H9 (cell line): Measurements from ENCODE around the gene CEP68. TPM values are rescaled to one million over a fixed set of nuclear protein-coding genes. Genes with fewer than 3 reads are reported as not detected.
A peak's percentile ranks its signal among the peaks of the same experiment; 100 is the strongest.

Source experiments
- DNase-seq: peaks from one replicate; pipeline ENCODE4 v3.0.0-alpha.2; 2017
- H2AFZ ChIP-seq: one replicate; pipeline ENCODE4 v1.6.1; 2013; ENCODE audit warnings: mild to moderate bottlenecking, low read length, control low read depth, moderate library complexity
- H2AK5ac ChIP-seq: 2 replicates; pipeline ENCODE4 v1.6.1; 2013; ENCODE audit warnings: low read length, control low read depth, mixed read lengths; ENCODE audit not compliant: insufficient read length
- H2BK120ac ChIP-seq: one replicate; pipeline ENCODE4 v1.6.1; 2013; ENCODE audit warnings: low read depth, mild to moderate bottlenecking, low read length, control low read depth, inconsistent platforms; ENCODE audit not compliant: poor library complexity, severe bottlenecking
- H2BK12ac ChIP-seq: 2 replicates; pipeline ENCODE4 v1.6.1; 2013; ENCODE audit warnings: low read length, control low read depth, mixed read lengths, low read depth; ENCODE audit not compliant: insufficient read length
- H2BK15ac ChIP-seq: 2 replicates; pipeline ENCODE4 v1.6.1; 2013; ENCODE audit warnings: low read depth, low read length, control low read depth
- H2BK20ac ChIP-seq: one replicate; pipeline ENCODE4 v1.6.1; 2013; ENCODE audit warnings: low read depth, mild to moderate bottlenecking, low read length, control low read depth, inconsistent platforms; ENCODE audit not compliant: poor library complexity, severe bottlenecking
- H2BK5ac ChIP-seq: 2 replicates; pipeline ENCODE4 v1.6.1; 2013; ENCODE audit warnings: low read length, control low read depth, mixed read lengths; ENCODE audit not compliant: insufficient read length
- H3K14ac ChIP-seq: 2 replicates; pipeline ENCODE4 v1.6.1; 2013; ENCODE audit warnings: low read length, control low read depth; ENCODE audit not compliant: insufficient read depth
- H3K18ac ChIP-seq: 2 replicates; pipeline ENCODE4 v1.6.1; 2013; ENCODE audit warnings: low read depth, mild to moderate bottlenecking, mixed read lengths, low read length, control low read depth; ENCODE audit not compliant: insufficient read length
- H3K23ac ChIP-seq: 2 replicates; pipeline ENCODE4 v1.6.1; 2013; ENCODE audit warnings: low read length, control low read depth, mixed read lengths, low read depth; ENCODE audit not compliant: insufficient read length
- H3K23me2 ChIP-seq: 2 replicates; pipeline ENCODE4 v1.6.1; 2013; ENCODE audit warnings: low read depth, mild to moderate bottlenecking, mixed read lengths, low read length, control low read depth; ENCODE audit not compliant: insufficient read length, poor library complexity, severe bottlenecking
- H3K27ac ChIP-seq: 2 replicates; pipeline ENCODE4 v1.5.1; 2013; ENCODE audit warnings: low read length, control low read depth, mixed read lengths, low read depth; ENCODE audit not compliant: insufficient read length
- H3K27me3 ChIP-seq: 2 replicates; pipeline ENCODE4 v1.6.1; 2013; ENCODE audit warnings: low read length, control low read depth, inconsistent platforms; ENCODE audit not compliant: insufficient read depth
- H3K4ac ChIP-seq: 2 replicates; pipeline ENCODE4 v1.6.1; 2013; ENCODE audit warnings: low read depth, mild to moderate bottlenecking, control low read depth, inconsistent platforms, low read length, moderate library complexity
- H3K4me1 ChIP-seq: 2 replicates; pipeline ENCODE4 v1.6.1; 2013; ENCODE audit warnings: low read length, control low read depth, inconsistent platforms; ENCODE audit not compliant: insufficient read depth
- H3K4me2 ChIP-seq: 2 replicates; pipeline ENCODE4 v1.6.1; 2013; ENCODE audit warnings: low read length, control low read depth, mixed read lengths; ENCODE audit not compliant: insufficient read length, insufficient read depth
- H3K56ac ChIP-seq: 2 replicates; pipeline ENCODE4 v1.6.1; 2013; ENCODE audit warnings: low read depth, mild to moderate bottlenecking, mixed read lengths, low read length, control low read depth; ENCODE audit not compliant: insufficient read length
- H3K79me1 ChIP-seq: 2 replicates; pipeline ENCODE4 v1.6.1; 2013; ENCODE audit warnings: low read depth, mild to moderate bottlenecking, moderate library complexity, low read length, control low read depth, inconsistent platforms; ENCODE audit not compliant: insufficient read depth, poor library complexity, severe bottlenecking
- H3K79me2 ChIP-seq: 2 replicates; pipeline ENCODE4 v1.6.1; 2013; ENCODE audit warnings: low read length, control low read depth, inconsistent platforms; ENCODE audit not compliant: insufficient read depth
- H3K9ac ChIP-seq: 2 replicates; pipeline ENCODE4 v1.6.1; 2013; ENCODE audit warnings: low read length, control low read depth, mixed read lengths; ENCODE audit not compliant: insufficient read length; ENCODE audit errors: extremely low read depth
- H3K9me3 ChIP-seq: one replicate; pipeline ENCODE4 v1.6.1; 2013; ENCODE audit warnings: low read depth, low read length, inconsistent platforms; ENCODE audit not compliant: control insufficient read depth
- H3T11ph ChIP-seq: one replicate; pipeline ENCODE4 v1.6.1; 2013; ENCODE audit warnings: mild to moderate bottlenecking, low read length, control low read depth, inconsistent platforms
- H4K20me1 ChIP-seq: one replicate; pipeline ENCODE4 v1.6.1; 2013; ENCODE audit not compliant: control insufficient read depth, insufficient read length, insufficient read depth
- H4K5ac ChIP-seq: 2 replicates; pipeline ENCODE4 v1.6.1; 2013; ENCODE audit warnings: low read depth, mild to moderate bottlenecking, mixed read lengths, low read length, control low read depth; ENCODE audit not compliant: insufficient read length
- H4K8ac ChIP-seq: replicated peaks from 2 replicates; pipeline ENCODE4 v1.6.1; 2013; ENCODE audit warnings: low read length, control low read depth, mixed read lengths, low read depth; ENCODE audit not compliant: insufficient read length
- H4K91ac ChIP-seq: 2 replicates; pipeline ENCODE4 v1.6.1; 2013; ENCODE audit warnings: low read depth, mild to moderate bottlenecking, moderate library complexity, mixed read lengths, low read length, control low read depth; ENCODE audit not compliant: insufficient read length
- H3K27ac Mint-ChIP-seq, 3 experiments: 2 replicates in 2 of 3; 3 replicates in 1 of 3; pipeline ENCODE4 v1.8.0; 2020 to 2021; ENCODE audit warnings: mixed read lengths in 3 of 3, mild to moderate bottlenecking in 1 of 3, moderate library complexity in 1 of 3
- H3K27me3 Mint-ChIP-seq: 2 replicates; pipeline ENCODE4 v1.8.0; 2021; ENCODE audit warnings: low read depth, mild to moderate bottlenecking, moderate library complexity, mixed read lengths
- H3K36me3 Mint-ChIP-seq, 3 experiments: 2 replicates in 2 of 3; 3 replicates in 1 of 3; pipeline ENCODE4 v1.8.0; 2020 to 2021; ENCODE audit warnings: low read depth in 3 of 3, mixed read lengths in 3 of 3; ENCODE audit not compliant: insufficient read depth in 1 of 3
- H3K4me1 Mint-ChIP-seq, 2 experiments: 2 replicates each; pipeline ENCODE4 v1.8.0; 2020; ENCODE audit warnings: mixed read lengths in 2 of 2
- H3K4me3 Mint-ChIP-seq, 2 experiments: 2 replicates in 1 of 2; 3 replicates in 1 of 2; pipeline ENCODE4 v1.8.0; 2020 to 2021; ENCODE audit warnings: mild to moderate bottlenecking in 2 of 2, mixed read lengths in 2 of 2, moderate library complexity in 1 of 2
- H3K9me3 Mint-ChIP-seq, 2 experiments: 2 replicates in 1 of 2; 3 replicates in 1 of 2; pipeline ENCODE4 v1.8.0; 2020; ENCODE audit warnings: mild to moderate bottlenecking in 2 of 2, mixed read lengths in 2 of 2, moderate library complexity in 1 of 2
- CTCF ChIP-seq: fragments of 200-600 bp; sonication (generic); conservative IDR thresholded peaks from 3 replicates; pipeline ENCODE4 v1.8.0; 2021; ENCODE audit warnings: antibody characterized with exemption, mild to moderate bottlenecking
- WGBS: extraction: QIAGEN DNeasy Blood & Tissue Kit; methylation state at CpG from one replicate; pipeline ENCODE4 v1.1.7; 2013; ENCODE audit warnings: missing lambda C conversion rate, low lambda C conversion rate, mixed read lengths; ENCODE audit not compliant: insufficient read length; ENCODE audit errors: extremely low coverage; 5-methylcytosine and 5-hydroxymethylcytosine counted together
- total RNA-seq: library from RNA; stranded (reverse); gene quantifications from 2 replicates; pipeline ENCODE4 v1.2.1, GENCODE V29; 2021

CEP68 gene
- total RNA-seq, 1 experiment from 2014 or later: 20.2 TPM

- Histone ChIP-seq H2BK120ac (no peak overlapping the region), H3K56ac (no peak overlapping the region), H4K8ac (no peak overlapping the region), H3K27ac (no peak overlapping the region), H3K4me2 (peak overlapping the region; percentile 87), H3K18ac (peak overlapping the region; percentile 27), H3K23ac (no peak overlapping the region), H4K20me1 (no peaks in the 10 kb centered on the region), H3K14ac (peak overlapping the region; percentile 87; the same call in 1 of the 2 replicates), H3K9me3 (no peaks in the 10 kb centered on the region), H3K79me2 (peaks cover 10% of the 10 kb centered on the region), H2BK12ac (no peak overlapping the region), H2AFZ (no peak overlapping the region), H3K27me3 (no peaks in the 10 kb centered on the region), H2BK5ac (no peak overlapping the region), H2BK20ac (no peak overlapping the region), H3K4me1 (no peaks in the 10 kb centered on the region; the same call in 1 of the 2 replicates), H2AK5ac (no peak overlapping the region), H4K91ac (no peak overlapping the region), H3T11ph (peak overlapping the region; percentile 68), H3K9ac (peak overlapping the region; percentile 68), H3K4ac (no peak overlapping the region; the same call in 1 of the 2 replicates), H4K5ac (no peak overlapping the region), H3K23me2 (peaks cover 6% of the 10 kb centered on the region), H2BK15ac (no peak overlapping the region), H3K79me1 (peaks cover 6% of the 10 kb centered on the region)
- no CpG with 5 or more reads among the region's 5 CpGs for WGBS
- Mint-ChIP-seq H3K4me3 (peak overlapping the region; percentile 79 to 93), H3K27ac (peak overlapping the region in 2 of 3 experiments; percentile 40 to 53; a peak in 5 of 7 replicates), H3K4me1 (peaks cover 21 to 43% of the 10 kb centered on the region in 2 experiments), H3K36me3 (peaks cover 1 to 8% (median 3%) of the 10 kb centered on the region in 3 experiments; a peak in 6 of 7 replicates), H3K9me3 (peaks cover 0 to 2% of the 10 kb centered on the region in 2 experiments; a peak in 1 of 5 replicates), H3K27me3 (peaks cover 8% of the 10 kb centered on the region; the same call in 1 of the 2 replicates)
- no peak for DNase-seq
- no peak for TF ChIP-seq CTCF
These were observed 799 bp downstream of the CEP68 start for GRCh38 chr2:65057054-65057375.
